Endothelial cell of umbilical vein (primary cell): ENCODE measurements around the gene UNC50. TPM values are rescaled to one million over a fixed set of nuclear protein-coding genes. Genes with fewer than 3 reads are reported as not detected.

Source experiments
- BruUV-seq: library from RNA; stranded (reverse); fragments of 400-500 nt; replicated peaks from 2 replicates; lab custom pipeline; 2021; lab: Mats Ljungman, UMichigan
- CTCF ChIA-PET: fragments of 300-600, 350-600 bp; sonication (Branson Sonifier 250); formaldehyde crosslinking; loops from one replicate; lab custom pipeline; 2021; ENCODE audit warnings: antibody characterized with exemption, inconsistent platforms; lab: Charles Lee
- POLR2A ChIA-PET: fragments of 300-600, 350-600 bp; sonication (Branson Sonifier 250); formaldehyde crosslinking; loops from one replicate; lab custom pipeline; 2021; ENCODE audit warnings: antibody characterized with exemption, inconsistent platforms; lab: Charles Lee
- DNase-seq: peaks from one replicate; pipeline ENCODE4 v3.0.0-alpha.2; 2011; ENCODE audit warnings: low read depth, low spot score
- FAIRE-seq: peaks from 2 replicates; lab custom pipeline; 2011; peaks lifted over from hg19 to GRCh38; lab: Jason Lieb, UNC
- H2AFZ ChIP-seq: 2 replicates; pipeline ENCODE4 v1.6.0; 2012; ENCODE audit warnings: low read depth, low read length, control low read depth, inconsistent platforms
- H3K27ac ChIP-seq: 2 replicates; pipeline ENCODE4 v1.5.1; 2011; ENCODE audit warnings: low read depth, mild to moderate bottlenecking, control low read depth, low read length, moderate library complexity; ENCODE audit not compliant: insufficient read depth
- H3K27me3 ChIP-seq, 2 experiments: 2 replicates each; pipeline versions ENCODE4 v1.6.0 to v1.6.1; 2011; ENCODE audit warnings: low read length in 2 of 2, mixed read lengths in 1 of 2; ENCODE audit not compliant: control insufficient read depth in 2 of 2, insufficient read depth in 2 of 2
- H3K36me3 ChIP-seq, 2 experiments: 2 replicates in 1 of 2; 3 replicates in 1 of 2; pipeline ENCODE4 v1.5.1; 2011; ENCODE audit warnings: low read length in 2 of 2, mild to moderate bottlenecking in 1 of 2, moderate library complexity in 1 of 2; ENCODE audit not compliant: control insufficient read depth in 2 of 2, insufficient read depth in 2 of 2; ENCODE audit errors: extremely low read depth in 1 of 2
- H3K4me1 ChIP-seq: 3 replicates; pipeline ENCODE4 v1.5.1; 2011; ENCODE audit warnings: mild to moderate bottlenecking, low read length; ENCODE audit not compliant: control insufficient read depth, insufficient read depth; ENCODE audit errors: extremely low read depth
- H3K4me2 ChIP-seq: 2 replicates; pipeline ENCODE4 v1.6.1; 2011; ENCODE audit warnings: low read length, control low read depth, mixed read lengths; ENCODE audit not compliant: insufficient read depth
- H3K4me3 ChIP-seq, 3 experiments: fragments of 200-600 bp in 1 of 3; sonication (generic), shearing (Covaris generic) in 1 of 3; replicated peaks in 1 of 3; 2 replicates each; pipeline ENCODE4 v1.5.1; 2011 to 2016; ENCODE audit warnings: control low read depth in 3 of 3, low read length in 3 of 3, mild to moderate bottlenecking in 2 of 3, inconsistent platforms in 1 of 3, low read depth in 1 of 3, moderate library complexity in 1 of 3; ENCODE audit not compliant: insufficient read depth in 1 of 3
- H3K79me2 ChIP-seq: 2 replicates; pipeline ENCODE4 v1.6.0; 2012; ENCODE audit warnings: low read length, inconsistent platforms; ENCODE audit not compliant: control insufficient read depth, insufficient read depth
- H3K9ac ChIP-seq: replicated peaks from 2 replicates; pipeline ENCODE3; 2011; ENCODE audit warnings: low read length, control low read depth; ENCODE audit not compliant: insufficient read depth; ENCODE audit errors: extremely low read depth
- H3K9me1 ChIP-seq: replicated peaks from 3 replicates; pipeline ENCODE4 v1.6.0; 2011; ENCODE audit warnings: mild to moderate bottlenecking, low read length; ENCODE audit not compliant: control insufficient read depth, insufficient read depth; ENCODE audit errors: extremely low read depth
- H3K9me3 ChIP-seq: replicated peaks from 2 replicates; pipeline ENCODE4 v1.5.1; 2012; ENCODE audit warnings: low read length, inconsistent platforms; ENCODE audit not compliant: control insufficient read depth, insufficient read depth
- H4K20me1 ChIP-seq: replicated peaks from 2 replicates; pipeline ENCODE3; 2011; ENCODE audit warnings: mild to moderate bottlenecking, low read length; ENCODE audit not compliant: control insufficient read depth, insufficient read depth; ENCODE audit errors: extremely low read depth
- FOS ChIP-seq: IDR thresholded peaks from 2 replicates; pipeline ENCODE4 v1.6.1; 2011; ENCODE audit warnings: mild to moderate bottlenecking, low read length, moderate library complexity, borderline replicate concordance; ENCODE audit not compliant: insufficient read depth
- GATA2 ChIP-seq: IDR thresholded peaks from 2 replicates; pipeline ENCODE4 v1.7.0; 2011; ENCODE audit warnings: low read depth, mild to moderate bottlenecking, moderate library complexity, mixed read lengths, low read length; ENCODE audit not compliant: insufficient read length, insufficient read depth
- MAX ChIP-seq: IDR thresholded peaks from 2 replicates; pipeline ENCODE4 v1.6.1; 2011; ENCODE audit not compliant: insufficient read depth, insufficient read length
- MYC ChIP-seq: IDR thresholded peaks from one replicate; pipeline ENCODE4 v1.6.1; 2011; ENCODE audit warnings: mild to moderate bottlenecking, low read depth, low read length
- POLR2A ChIP-seq: IDR thresholded peaks from 2 replicates; pipeline ENCODE4 v1.6.1; 2012; ENCODE audit warnings: low read depth, mild to moderate bottlenecking, control low read depth, low read length
- dilution Hi-C: fragments of 300-500 bp; cut with MboI; formaldehyde crosslinking; loops from one replicate; pipeline ENCODE4 v1.15.0; 2019; ENCODE audit warnings: low sequenced_read_pairs; ENCODE audit not compliant: extremely low pct_ligation_motif_present
- intact Hi-C: fragments of 100-400 bp; cut with micrococcal nuclease; formaldehyde crosslinking; loops from one replicate; pipeline ENCODE4 v1.10.0; 2022
- polyA plus RNA-seq, 4 experiments: library from polyadenylated mRNA; depleted of rRNA in 3 of 4; stranded (reverse) in 3 of 4; unstranded in 1 of 4; fragments of >200 nt; gene quantifications; 2 replicates each; pipeline versions ENCODE4 v1.2.1 to v1.2.3, GENCODE V29; 2011 to 2012; ENCODE audit warnings: missing spikeins in 1 of 4
- total RNA-seq: library from RNA; stranded (reverse); gene quantifications from 2 replicates; pipeline ENCODE4 v1.2.3, GENCODE V29; 2021

Gene UNC50
- total and polyA plus RNA-seq, 2 donors (not counting 3 experiments of a cell fraction or from before 2014, with no cell fraction given) = 33.5 to 56.6 TPM

- Histone ChIP-seq H3K4me3 (no peak overlapping the region), H3K9me3 (no peaks in the 10 kb centered on the region), H3K4me2 (no peak overlapping the region), H3K27ac (no peak overlapping the region), H3K9me1 (no peaks in the 10 kb centered on the region), H3K36me3 (peaks cover 0 to 8% of the 10 kb centered on the region in 2 experiments), H3K9ac (no peak overlapping the region), H3K27me3 (no peaks in the 10 kb centered on the region), H2AFZ (no peak overlapping the region), H3K4me1 (no peaks in the 10 kb centered on the region), H4K20me1 (no peaks in the 10 kb centered on the region), H3K79me2 (no peaks in the 10 kb centered on the region)
- no peak for DNase-seq
- dilution Hi-C loops (no loop called here), intact Hi-C loops (no loop called here)
- ChIA-PET CTCF (interaction anchor here (1.3 kb wide), 1 partner anchor 15 kb away, joined by 4 read pairs; no protein-coding TSS in a partner anchor), POLR2A (no interaction called here)
- BruUV-seq = no TSS peak
- no peak for FAIRE-seq
- TF ChIP-seq MAX (no peak), MYC (no peak)
These were observed 24.4 kb upstream of the UNC50 start for GRCh38 chr2:98583816-98584618.

GRCh38 chr2:98585386-98585785, 23.0 kb upstream of the UNC50 start:
- H4K20me1 ChIP-seq = no peaks in the 10 kb centered on the region
- H3K9me3 ChIP-seq = no peaks in the 10 kb centered on the region
- no peak overlapping the region for H3K4me2 ChIP-seq
- intact Hi-C loops = no loop called here
- H3K9me1 ChIP-seq = no peaks in the 10 kb centered on the region
- H3K36me3 ChIP-seq = peaks cover 0 to 10% of the 10 kb centered on the region in 2 experiments
- TF ChIP-seq GATA2 (no peak), FOS (no peak), POLR2A (no peak)
- H2AFZ ChIP-seq = no peak overlapping the region
- no TSS peak for BruUV-seq
- H3K79me2 ChIP-seq = no peaks in the 10 kb centered on the region
- no peaks in the 10 kb centered on the region for H3K4me1 ChIP-seq
- H3K27me3 ChIP-seq = no peaks in the 10 kb centered on the region
- ChIA-PET POLR2A (no interaction called here), CTCF (interaction anchor here (1.3 to 2.4 kb wide), 4 partner anchors 13 to 172 kb away, joined by 3 to 8 read pairs (median 6); no protein-coding TSS in a partner anchor)
- FAIRE-seq (no peak), DNase-seq (no peak)
- H3K4me3 ChIP-seq = no peak overlapping the region
- dilution Hi-C loops = no loop called here
- no peak overlapping the region for H3K27ac ChIP-seq
- no peak overlapping the region for H3K9ac ChIP-seq
